ENCODE results near the gene KRT1. TPM values are rescaled to one million over a fixed set of nuclear protein-coding genes. Genes with fewer than 3 reads are reported as not detected.

KRT1 gene
- total RNA-seq (2012; rRNA removed), result not detected in 2 replicates

DNA sequence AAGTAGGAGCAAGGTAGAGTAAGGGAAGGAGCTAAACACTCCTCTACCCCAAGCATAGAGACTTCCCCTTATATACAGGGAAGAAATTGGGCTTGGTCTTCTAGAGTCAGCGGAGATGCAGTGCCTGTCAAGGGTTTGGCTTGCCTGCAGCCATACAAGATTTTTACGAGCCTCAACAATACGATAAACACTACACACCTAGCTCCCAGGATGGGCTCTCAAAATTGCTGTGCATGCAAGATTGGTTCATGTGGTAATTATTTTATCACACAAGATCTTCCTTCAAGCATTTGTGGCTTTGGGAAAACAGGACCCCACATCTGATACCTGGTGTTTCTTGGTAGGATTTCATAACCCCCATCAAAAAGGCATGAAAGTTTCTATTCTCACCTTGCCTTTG, at the start of gene KRT1:
KRT1 (minus strand) TSS at position 45 of the 400 bp plus-strand sequence. CDS start 59 bp downstream, outside the sequence.
- H3K27me3 ChIP-seq (ENCODE audit: control insufficient read depth, insufficient read depth, low read length), result peaks cover 68% of the 10 kb centered on the region
- H3K4me2 ChIP-seq (ENCODE audit: low read length), result no peak within 1 kb of the TSS
- no peaks in the 10 kb centered on the region for H3K36me3 ChIP-seq (ENCODE audit: insufficient read depth, low read length)
- no peaks in the 10 kb centered on the region for H3K4me1 ChIP-seq (ENCODE audit: control insufficient read depth, insufficient read depth, low read length)
- H3K9ac ChIP-seq (ENCODE audit: low read depth, low read length), result no peak within 1 kb of the TSS
- no peaks in the 10 kb centered on the region for H3K9me3 ChIP-seq (replicated peaks; ENCODE audit: low read length)
- no peak within 1 kb of the TSS for H3K4me3 ChIP-seq (ENCODE audit: low read length)

DNA sequence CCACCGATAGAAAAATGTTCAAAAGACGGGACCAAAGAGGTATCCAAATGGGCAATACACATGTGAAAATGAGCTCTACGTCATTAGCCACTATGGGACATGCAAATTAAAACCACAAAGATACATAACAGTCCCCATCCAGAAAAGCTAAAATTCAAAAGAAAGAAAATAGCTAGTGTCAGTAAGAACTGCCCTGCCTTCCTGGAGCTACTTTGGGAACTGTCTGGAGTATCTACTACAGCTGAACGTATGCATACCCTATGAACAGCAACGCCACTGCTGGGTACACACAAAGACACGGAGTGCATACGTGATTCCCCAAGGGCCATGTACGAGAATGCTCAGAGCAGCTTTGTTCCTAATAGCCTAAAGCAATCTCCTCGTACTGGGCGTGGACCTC, 48.9 kb upstream of the KRT1 start:
- Histone ChIP-seq H3K4me3 (ENCODE audit: low read length) (no peak overlapping the region), H3K4me1 (ENCODE audit: control insufficient read depth, insufficient read depth, low read length) (no peaks in the 10 kb centered on the region), H3K36me3 (ENCODE audit: insufficient read depth, low read length) (no peaks in the 10 kb centered on the region), H3K27me3 (ENCODE audit: control insufficient read depth, insufficient read depth, low read length) (peaks cover 16% of the 10 kb centered on the region), H3K9me3 (replicated peaks; ENCODE audit: low read length) (no peaks in the 10 kb centered on the region), H3K9ac (ENCODE audit: low read depth, low read length) (no peak overlapping the region), H3K4me2 (ENCODE audit: low read length) (no peak overlapping the region)

DNA sequence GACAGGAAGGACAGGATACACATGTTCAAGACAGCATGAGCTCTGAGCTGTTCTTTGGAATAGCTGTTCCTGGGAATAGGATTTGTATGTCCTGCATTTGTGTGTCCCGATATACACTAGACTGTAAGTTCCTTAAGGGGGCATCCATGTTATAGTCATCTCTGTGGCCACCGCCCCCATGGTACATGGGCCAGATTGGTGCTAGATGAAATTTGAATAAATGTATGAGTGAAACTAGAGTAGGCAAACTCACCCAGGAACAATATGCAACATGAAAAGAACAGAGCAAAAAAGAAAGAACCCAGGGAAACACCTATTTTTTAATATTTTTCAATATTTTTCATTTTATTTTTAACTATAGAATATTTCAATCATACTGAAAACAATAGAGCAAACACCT, 48.2 kb upstream of the KRT1 start:
- Histone ChIP-seq H3K9ac (ENCODE audit: low read depth, low read length) (no peak overlapping the region), H3K36me3 (ENCODE audit: insufficient read depth, low read length) (no peaks in the 10 kb centered on the region), H3K27me3 (ENCODE audit: control insufficient read depth, insufficient read depth, low read length) (peaks cover 14% of the 10 kb centered on the region), H3K4me3 (ENCODE audit: low read length) (no peak overlapping the region), H3K9me3 (replicated peaks; ENCODE audit: low read length) (no peaks in the 10 kb centered on the region), H3K4me1 (ENCODE audit: control insufficient read depth, insufficient read depth, low read length) (no peaks in the 10 kb centered on the region), H3K4me2 (ENCODE audit: low read length) (no peak overlapping the region)

DNA sequence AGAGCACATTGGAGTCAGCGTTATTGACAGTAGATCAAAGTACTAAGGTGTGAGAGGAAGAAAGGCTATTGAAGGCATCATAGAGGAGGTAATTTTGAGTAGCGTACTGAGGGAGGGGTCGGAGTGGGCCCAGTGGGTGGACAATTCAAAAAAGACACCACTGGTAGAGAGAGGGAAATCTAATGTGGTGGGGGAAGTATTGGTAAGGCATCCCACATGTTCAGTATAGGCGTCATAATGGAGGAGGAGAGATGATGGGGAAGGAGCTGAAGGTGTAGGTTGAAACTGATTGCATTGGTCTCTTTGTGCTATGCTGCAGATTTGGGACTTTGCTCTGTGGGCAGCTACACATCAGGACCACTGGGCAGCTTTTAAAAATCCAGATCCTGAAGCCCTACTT, 46.8 kb upstream of the KRT1 start:
- Histone ChIP-seq H3K4me3 (ENCODE audit: low read length) (no peak overlapping the region), H3K4me2 (ENCODE audit: low read length) (no peak overlapping the region)

DNA sequence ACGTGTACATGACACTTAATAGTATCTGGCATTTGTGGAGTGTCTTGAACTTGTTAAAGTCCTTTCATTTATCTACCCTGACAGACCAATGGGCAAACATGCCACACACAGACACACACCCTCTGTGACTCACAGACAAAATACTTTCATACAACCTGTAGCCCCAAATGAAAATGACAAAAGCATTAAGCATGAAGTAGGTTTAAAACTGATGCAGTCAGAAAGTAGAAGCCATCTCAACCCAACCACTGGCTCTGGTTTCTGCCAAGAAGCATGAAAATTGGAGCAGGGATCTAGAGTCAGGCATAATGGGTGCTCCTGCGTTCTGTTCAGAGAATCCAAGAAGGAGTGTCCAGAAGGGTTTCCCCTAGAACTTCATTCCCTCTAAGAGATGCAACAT, 46.2 kb upstream of the KRT1 start:
- H3K4me3 ChIP-seq (ENCODE audit: low read length), result no peak overlapping the region
- no peak overlapping the region for H3K9ac ChIP-seq (ENCODE audit: low read depth, low read length)
- H3K36me3 ChIP-seq (ENCODE audit: insufficient read depth, low read length), result no peaks in the 10 kb centered on the region
- H3K27me3 ChIP-seq (ENCODE audit: control insufficient read depth, insufficient read depth, low read length), result peaks cover 27% of the 10 kb centered on the region
- no peaks in the 10 kb centered on the region for H3K4me1 ChIP-seq (ENCODE audit: control insufficient read depth, insufficient read depth, low read length)
- H3K4me2 ChIP-seq (ENCODE audit: low read length), result no peak overlapping the region
- H3K9me3 ChIP-seq (replicated peaks; ENCODE audit: low read length), result no peaks in the 10 kb centered on the region

More for the DNA sequence above, 46.8 kb upstream of the KRT1 start:
- H3K9me3 ChIP-seq (replicated peaks; ENCODE audit: low read length), result no peaks in the 10 kb centered on the region
- no peaks in the 10 kb centered on the region for H3K36me3 ChIP-seq (ENCODE audit: insufficient read depth, low read length)
- H3K27me3 ChIP-seq (ENCODE audit: control insufficient read depth, insufficient read depth, low read length), result peaks cover 24% of the 10 kb centered on the region
- H3K9ac ChIP-seq (ENCODE audit: low read depth, low read length), result no peak overlapping the region
- H3K4me1 ChIP-seq (ENCODE audit: control insufficient read depth, insufficient read depth, low read length), result no peaks in the 10 kb centered on the region

DNA sequence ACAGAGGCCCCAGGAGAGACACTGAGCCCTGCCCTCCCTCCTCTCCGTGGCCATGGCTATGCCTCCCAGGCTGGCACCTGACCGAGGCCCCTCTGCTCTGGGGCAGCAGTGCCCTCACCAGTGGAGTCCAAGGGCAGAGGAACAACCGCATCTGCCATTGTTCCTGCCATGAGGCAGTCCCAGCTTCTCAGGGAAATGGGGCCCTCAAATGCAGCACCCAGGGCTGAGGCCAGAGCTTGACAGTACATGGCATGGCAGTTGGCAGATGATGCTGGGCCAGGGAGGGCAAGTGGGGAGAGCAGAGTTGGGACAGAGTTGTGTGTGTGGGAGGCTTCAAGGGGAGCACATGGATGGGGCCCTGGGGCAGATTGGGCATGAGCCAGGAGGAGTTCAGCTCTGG, 44.2 kb upstream of the KRT1 start:
- H3K4me3 ChIP-seq (ENCODE audit: low read length), result no peak overlapping the region

DNA sequence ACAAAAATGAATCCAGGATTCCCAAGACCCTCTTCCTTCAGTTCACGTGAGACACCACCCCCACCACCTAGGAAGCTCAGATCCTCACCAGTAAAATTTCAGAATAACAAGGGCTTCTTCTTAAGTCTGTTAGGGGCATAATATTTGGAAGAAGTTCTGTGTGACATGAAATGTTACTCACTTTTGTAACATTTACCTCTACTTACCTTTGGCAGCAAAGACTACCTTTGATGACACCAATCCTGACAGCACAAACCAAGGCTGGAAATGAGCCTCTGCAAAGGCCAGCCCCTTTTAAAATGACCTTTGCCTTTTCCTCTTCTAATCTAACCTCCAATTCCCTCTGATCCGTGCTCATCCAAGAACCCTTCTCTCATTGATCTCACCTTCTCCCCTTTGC, 42.5 kb upstream of the KRT1 start:
- Histone ChIP-seq H3K9ac (ENCODE audit: low read depth, low read length) (no peak overlapping the region), H3K4me1 (ENCODE audit: control insufficient read depth, insufficient read depth, low read length) (no peaks in the 10 kb centered on the region), H3K4me3 (ENCODE audit: low read length) (no peak overlapping the region), H3K9me3 (replicated peaks; ENCODE audit: low read length) (no peaks in the 10 kb centered on the region), H3K4me2 (ENCODE audit: low read length) (no peak overlapping the region), H3K27me3 (ENCODE audit: control insufficient read depth, insufficient read depth, low read length) (peaks cover 35% of the 10 kb centered on the region), H3K36me3 (ENCODE audit: insufficient read depth, low read length) (no peaks in the 10 kb centered on the region)

More for the DNA sequence above, 44.2 kb upstream of the KRT1 start:
- Histone ChIP-seq H3K9ac (ENCODE audit: low read depth, low read length) (no peak overlapping the region), H3K36me3 (ENCODE audit: insufficient read depth, low read length) (no peaks in the 10 kb centered on the region), H3K9me3 (replicated peaks; ENCODE audit: low read length) (no peaks in the 10 kb centered on the region), H3K4me1 (ENCODE audit: control insufficient read depth, insufficient read depth, low read length) (no peaks in the 10 kb centered on the region), H3K4me2 (ENCODE audit: low read length) (no peak overlapping the region), H3K27me3 (ENCODE audit: control insufficient read depth, insufficient read depth, low read length) (peaks cover 27% of the 10 kb centered on the region)

DNA sequence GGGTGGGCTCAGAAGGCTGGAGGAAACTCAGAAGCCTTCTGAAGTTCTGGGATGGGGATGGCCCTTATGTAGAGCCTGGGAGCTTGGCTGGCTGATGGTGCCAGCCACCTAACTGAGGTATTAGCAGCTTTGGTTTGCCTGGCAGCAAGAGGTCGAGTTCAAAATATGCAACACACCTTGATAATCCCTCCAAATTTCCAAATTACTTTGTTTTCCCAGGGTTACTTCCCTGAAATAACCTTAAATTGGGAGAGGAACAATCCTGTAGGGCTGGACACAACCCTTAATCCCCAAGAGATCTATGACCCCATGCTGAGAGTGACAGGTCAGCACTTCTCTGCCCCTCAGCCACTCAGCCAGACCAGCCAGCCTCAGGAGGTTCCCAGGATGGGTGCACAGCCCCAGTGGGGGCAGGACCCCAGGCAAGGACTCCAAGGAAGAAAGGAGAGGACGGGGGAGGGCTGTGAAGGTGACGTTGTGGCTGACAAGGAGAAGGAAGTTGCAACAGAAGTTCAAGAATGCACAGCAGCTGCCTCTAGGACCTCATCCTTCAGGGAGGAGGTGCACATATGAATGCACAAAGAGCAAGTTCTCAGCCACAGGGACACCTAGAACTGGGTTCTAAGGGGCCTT, 41.7 kb upstream of the KRT1 start:
- no peaks in the 10 kb centered on the region for H3K4me1 ChIP-seq (ENCODE audit: control insufficient read depth, insufficient read depth, low read length)
- no peaks in the 10 kb centered on the region for H3K36me3 ChIP-seq (ENCODE audit: insufficient read depth, low read length)
- H3K9ac ChIP-seq (ENCODE audit: low read depth, low read length), result no peak overlapping the region
- no peak overlapping the region for H3K4me2 ChIP-seq (ENCODE audit: low read length)
- no peak overlapping the region for H3K4me3 ChIP-seq (ENCODE audit: low read length)
- peaks cover 39% of the 10 kb centered on the region for H3K27me3 ChIP-seq (ENCODE audit: control insufficient read depth, insufficient read depth, low read length)
- H3K9me3 ChIP-seq (replicated peaks; ENCODE audit: low read length), result no peaks in the 10 kb centered on the region

DNA sequence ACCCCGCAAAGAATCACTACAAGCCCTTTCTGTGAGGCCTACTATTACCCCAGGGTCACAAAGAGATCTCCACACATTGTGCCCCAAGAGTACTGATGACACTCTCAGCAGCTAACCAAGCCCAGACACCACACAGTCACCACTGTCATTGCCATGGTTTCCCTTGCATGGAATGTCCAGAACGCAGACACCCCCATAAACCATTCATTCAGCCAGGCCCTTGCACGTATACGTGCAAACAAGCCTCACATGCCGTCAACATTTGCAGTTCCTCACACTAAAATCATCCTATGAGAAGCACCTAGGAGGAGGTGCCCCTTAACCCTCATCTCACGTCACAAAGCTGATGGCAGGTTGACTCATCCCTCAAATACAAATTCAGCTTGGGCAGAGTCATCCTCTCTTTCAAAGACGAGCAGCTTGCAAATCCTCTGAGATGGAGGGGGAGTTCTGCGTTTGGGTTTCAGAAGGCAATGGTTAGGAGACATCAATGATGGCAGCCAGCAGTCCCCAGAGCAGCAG, 40.2 kb upstream of the KRT1 start:
- H3K4me1 ChIP-seq (ENCODE audit: control insufficient read depth, insufficient read depth, low read length), result no peaks in the 10 kb centered on the region
- H3K4me3 ChIP-seq (ENCODE audit: low read length), result no peak overlapping the region
- no peak overlapping the region for H3K9ac ChIP-seq (ENCODE audit: low read depth, low read length)
- peaks cover 49% of the 10 kb centered on the region for H3K27me3 ChIP-seq (ENCODE audit: control insufficient read depth, insufficient read depth, low read length)
- H3K9me3 ChIP-seq (replicated peaks; ENCODE audit: low read length), result no peaks in the 10 kb centered on the region
- H3K4me2 ChIP-seq (ENCODE audit: low read length), result no peak overlapping the region
- H3K36me3 ChIP-seq (ENCODE audit: insufficient read depth, low read length), result no peaks in the 10 kb centered on the region

DNA sequence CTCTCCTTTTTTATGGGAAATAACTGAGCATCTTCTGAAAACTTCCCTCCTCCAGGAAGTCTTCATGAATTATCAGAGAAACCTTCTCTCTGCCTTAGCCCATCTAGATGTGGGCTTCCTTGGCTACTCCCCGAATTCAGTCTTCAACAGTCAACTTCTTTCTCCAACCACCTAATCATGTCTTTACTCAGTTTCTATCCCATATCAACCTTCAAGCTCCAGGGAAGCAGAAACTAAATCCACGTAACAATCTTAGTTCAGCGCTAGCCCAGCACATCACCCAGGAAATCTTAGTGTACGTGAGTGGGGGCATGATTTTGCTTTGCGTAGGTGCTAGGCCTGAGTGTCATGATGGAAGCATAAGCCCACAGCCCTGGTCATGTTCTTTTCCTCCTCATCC, 35.9 kb upstream of the KRT1 start:
- no peaks in the 10 kb centered on the region for H3K9me3 ChIP-seq (replicated peaks; ENCODE audit: low read length)
- no peaks in the 10 kb centered on the region for H3K4me1 ChIP-seq (ENCODE audit: control insufficient read depth, insufficient read depth, low read length)
- peaks cover 72% of the 10 kb centered on the region for H3K27me3 ChIP-seq (ENCODE audit: control insufficient read depth, insufficient read depth, low read length)
- H3K4me2 ChIP-seq (ENCODE audit: low read length), result no peak overlapping the region
- no peak overlapping the region for H3K9ac ChIP-seq (ENCODE audit: low read depth, low read length)
- no peak overlapping the region for H3K4me3 ChIP-seq (ENCODE audit: low read length)
- H3K36me3 ChIP-seq (ENCODE audit: insufficient read depth, low read length), result no peaks in the 10 kb centered on the region

DNA sequence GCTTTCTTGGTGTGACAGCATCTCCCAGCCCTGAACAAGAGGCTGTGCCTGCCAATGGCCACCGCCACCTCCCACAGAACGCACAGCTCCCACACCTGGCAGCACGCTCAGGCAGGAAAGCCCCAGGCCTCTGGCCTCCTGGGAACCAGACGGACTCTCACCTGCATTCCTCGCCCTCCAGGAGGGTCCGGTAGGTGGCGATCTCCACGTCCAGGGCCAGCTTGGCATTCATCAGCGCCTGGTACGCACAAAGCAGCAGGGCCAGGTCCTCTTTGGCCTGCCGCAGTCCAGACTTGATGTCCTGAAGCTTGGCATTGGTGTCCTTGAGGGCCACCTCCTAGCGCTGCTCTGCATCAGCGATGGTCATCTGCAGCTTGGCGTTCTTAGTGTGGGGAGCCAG, 35.2 kb upstream of the KRT1 start:
- Histone ChIP-seq H3K9me3 (replicated peaks; ENCODE audit: low read length) (no peaks in the 10 kb centered on the region), H3K4me1 (ENCODE audit: control insufficient read depth, insufficient read depth, low read length) (no peaks in the 10 kb centered on the region), H3K4me3 (ENCODE audit: low read length) (no peak overlapping the region), H3K36me3 (ENCODE audit: insufficient read depth, low read length) (no peaks in the 10 kb centered on the region), H3K27me3 (ENCODE audit: control insufficient read depth, insufficient read depth, low read length) (peaks cover 76% of the 10 kb centered on the region), H3K9ac (ENCODE audit: low read depth, low read length) (no peak overlapping the region), H3K4me2 (ENCODE audit: low read length) (no peak overlapping the region)

DNA sequence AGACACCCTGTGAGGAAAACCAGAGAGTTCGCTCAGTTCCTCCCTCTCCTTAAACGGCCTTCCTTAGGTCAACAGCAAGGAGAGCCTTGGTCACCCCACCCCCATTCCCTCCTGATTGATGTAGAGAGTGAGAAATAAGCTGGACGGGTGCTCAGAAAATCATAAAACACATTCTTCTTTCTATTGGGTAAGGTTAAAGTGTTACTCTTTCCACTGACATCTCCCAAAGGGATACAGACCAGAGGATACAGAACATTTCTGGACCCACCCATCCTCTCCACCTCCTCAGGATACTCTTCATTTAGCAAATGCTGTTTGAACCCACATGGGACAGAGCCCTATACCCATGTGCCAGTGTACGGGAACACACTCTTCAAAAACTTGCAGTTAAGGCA, 34.7 kb upstream of the KRT1 start:
- no peaks in the 10 kb centered on the region for H3K36me3 ChIP-seq (ENCODE audit: insufficient read depth, low read length)
- no peaks in the 10 kb centered on the region for H3K4me1 ChIP-seq (ENCODE audit: control insufficient read depth, insufficient read depth, low read length)
- no peaks in the 10 kb centered on the region for H3K9me3 ChIP-seq (replicated peaks; ENCODE audit: low read length)
- no peak overlapping the region for H3K4me3 ChIP-seq (ENCODE audit: low read length)
- H3K9ac ChIP-seq (ENCODE audit: low read depth, low read length), result no peak overlapping the region
- peaks cover 79% of the 10 kb centered on the region for H3K27me3 ChIP-seq (ENCODE audit: control insufficient read depth, insufficient read depth, low read length)
- H3K4me2 ChIP-seq (ENCODE audit: low read length), result no peak overlapping the region

All from skeletal muscle satellite cell (primary cell).